HUDEP-2 (cell line): ENCODE results near the gene CASQ2.

Experiments
- DNase-seq, 76 experiments: peaks; one replicate each; lab custom pipeline; 2025; ENCODE audit not compliant: unreplicated experiment in 76 of 76; lab: John Stamatoyannopoulos, UW

CASQ2 gene

DNA sequence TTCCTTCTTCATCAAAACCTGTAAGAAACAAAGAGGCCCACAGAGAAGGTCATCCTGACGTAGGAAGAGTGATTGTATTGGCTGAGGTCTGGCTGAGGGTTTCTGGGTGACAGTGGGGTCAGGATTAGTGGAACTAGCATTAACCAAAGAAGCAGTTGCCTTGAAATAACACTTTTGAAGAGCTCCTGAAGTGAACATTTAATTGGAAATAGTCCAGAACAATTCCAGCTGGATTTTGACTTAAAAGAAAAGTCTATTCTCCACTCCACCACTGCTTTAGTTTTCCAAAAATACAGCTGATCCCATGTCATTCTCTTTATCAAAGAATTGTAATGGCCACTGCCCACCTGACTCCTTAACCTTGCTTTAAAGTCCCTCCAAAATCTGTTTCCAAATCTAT is 27.7 kb downstream of the CASQ2 start:
- no peak for DNase-seq

DNA sequence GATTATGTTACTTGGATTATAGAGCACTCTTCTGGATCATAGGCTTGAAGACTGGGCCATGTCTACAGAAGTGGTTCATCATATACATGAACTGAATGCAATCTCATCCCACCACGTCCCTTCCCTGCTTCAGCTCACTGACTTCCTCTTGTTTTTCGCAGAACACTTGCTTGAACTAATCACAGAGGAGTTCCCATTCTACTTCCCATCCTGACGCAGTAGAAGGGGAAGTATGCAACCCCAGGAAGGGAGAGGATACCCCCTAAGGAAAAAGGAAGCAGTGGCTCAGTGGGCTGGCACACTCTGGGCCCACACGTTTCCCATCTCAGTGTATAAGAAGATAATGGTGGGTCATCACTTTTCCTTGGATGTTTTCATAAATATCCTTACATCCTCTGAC is 36.2 kb downstream of the CASQ2 start:
- no peak for DNase-seq

DNA sequence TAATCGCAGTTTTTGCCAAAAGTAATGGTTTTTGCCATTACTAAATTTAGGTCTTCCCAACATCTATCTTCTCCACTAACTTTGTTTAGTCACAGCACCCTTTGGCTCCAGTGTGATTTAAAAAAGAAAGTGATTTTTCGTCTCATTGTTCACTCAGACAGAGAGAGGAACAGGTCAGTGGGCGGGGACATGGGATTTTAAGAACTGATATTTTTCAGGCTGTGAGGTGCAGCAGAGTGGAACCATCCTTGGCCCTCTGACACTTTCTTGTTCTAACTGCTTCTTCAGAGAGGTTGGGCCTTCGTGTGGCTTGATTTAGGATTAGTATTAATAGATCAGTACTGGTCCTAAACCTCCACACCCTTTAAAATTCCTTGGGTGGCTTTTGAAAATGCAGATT is 38.8 kb downstream of the CASQ2 start:
- no peak for DNase-seq

DNA sequence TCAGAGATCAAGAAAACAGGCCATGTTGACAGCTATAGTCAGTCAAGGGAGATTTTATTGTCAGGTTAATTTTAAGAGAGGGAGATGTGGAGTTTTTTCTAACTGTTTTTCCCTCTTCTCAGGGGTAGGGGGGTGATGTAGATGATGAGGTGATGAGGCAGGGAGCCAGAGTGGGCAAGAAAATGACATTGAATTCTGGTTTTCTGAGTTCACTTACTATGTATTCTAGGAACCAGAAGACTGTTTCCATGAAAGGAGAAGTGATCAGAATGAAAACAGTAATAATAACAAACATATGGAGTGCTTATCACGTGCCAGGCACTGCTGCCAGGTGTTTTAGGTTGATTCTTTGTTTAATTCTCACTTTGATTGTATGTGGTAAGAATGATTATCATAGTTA is 40.2 kb downstream of the CASQ2 start:
- no peak for DNase-seq

DNA sequence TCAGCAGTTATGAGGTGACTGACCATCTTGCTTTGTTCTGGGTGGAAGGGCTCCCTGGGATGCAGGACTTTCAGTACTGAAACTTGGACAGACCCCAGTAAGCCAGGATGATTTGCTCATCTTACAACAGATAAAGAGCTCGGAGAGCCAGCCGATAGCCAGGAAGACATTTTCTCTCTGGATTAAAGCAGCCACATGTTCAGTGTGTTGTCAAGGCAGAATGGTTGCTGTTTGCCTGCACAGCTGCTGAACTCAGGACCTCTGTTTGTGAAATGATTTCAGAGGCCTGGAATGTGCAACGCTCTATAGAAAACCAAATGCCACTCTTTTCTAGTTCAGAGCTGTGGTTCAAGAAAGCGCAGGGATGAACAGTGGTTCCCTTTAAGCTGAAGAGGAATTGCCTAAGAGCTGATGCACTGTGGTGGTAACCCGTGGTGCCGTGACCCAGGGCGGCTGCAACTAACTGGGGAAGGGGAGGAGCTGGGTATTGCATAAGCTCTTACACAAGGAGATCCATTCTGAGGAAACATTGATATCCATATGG is 40.7 kb downstream of the CASQ2 start:
- no peak for DNase-seq

DNA sequence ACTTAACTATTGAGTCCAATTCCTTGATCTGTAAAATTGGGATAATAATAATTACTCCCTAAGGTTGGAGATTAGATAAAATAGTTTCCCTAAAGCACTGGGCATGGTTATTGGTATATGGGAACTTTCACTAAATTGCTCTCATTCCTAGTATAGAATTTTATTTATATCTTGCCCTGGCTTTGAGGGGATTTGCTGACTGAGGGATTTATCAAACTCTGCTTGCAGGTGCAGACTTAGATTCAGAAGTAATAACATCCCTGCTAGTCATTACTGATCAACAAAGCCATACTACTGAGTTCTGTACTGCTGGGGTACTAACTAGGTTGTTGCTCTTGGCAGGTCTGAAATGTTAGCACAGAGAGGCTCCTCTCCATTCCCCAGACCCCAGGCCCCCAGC is 41.9 kb downstream of the CASQ2 start:
- DNase-seq, result no peak

DNA sequence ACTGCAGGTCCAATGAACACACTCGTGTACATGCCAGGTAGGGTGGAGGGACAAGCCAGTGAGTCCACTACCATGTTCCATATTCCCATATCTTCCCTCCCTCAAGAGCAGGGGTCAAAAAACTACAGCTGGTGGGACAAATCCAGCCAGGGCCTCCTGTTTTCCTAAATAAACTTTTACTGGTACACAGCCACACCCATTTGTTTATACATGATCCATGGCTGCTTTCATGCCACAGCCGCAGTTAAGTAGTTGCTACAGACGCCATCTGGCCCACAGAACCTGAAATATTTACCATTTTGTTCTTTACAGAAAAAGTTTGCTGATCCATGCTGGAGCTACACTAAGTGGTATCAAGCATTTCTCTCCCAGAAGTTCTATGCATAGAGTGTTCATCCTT is 42.4 kb downstream of the CASQ2 start:
- DNase-seq, result no peak

DNA sequence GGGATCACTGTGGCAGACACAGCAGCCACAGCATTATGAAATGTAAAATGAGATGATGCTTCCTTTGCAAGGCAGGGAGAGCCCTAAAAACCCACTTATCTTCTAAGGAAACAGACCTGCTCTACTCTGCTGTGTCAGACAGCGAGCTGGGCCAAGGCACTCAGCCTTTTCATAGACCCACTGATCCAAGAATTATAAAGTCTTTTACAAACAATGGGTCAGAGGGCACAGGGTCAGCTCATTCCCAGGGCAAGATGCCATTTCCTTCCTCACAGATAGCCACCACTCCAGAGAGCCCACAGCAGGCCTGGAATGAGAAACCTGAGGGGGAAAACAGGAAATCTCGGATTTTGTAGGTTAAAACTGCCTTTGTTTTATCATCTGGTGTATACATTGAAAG is 42.9 kb downstream of the CASQ2 start:
- no peak for DNase-seq

DNA sequence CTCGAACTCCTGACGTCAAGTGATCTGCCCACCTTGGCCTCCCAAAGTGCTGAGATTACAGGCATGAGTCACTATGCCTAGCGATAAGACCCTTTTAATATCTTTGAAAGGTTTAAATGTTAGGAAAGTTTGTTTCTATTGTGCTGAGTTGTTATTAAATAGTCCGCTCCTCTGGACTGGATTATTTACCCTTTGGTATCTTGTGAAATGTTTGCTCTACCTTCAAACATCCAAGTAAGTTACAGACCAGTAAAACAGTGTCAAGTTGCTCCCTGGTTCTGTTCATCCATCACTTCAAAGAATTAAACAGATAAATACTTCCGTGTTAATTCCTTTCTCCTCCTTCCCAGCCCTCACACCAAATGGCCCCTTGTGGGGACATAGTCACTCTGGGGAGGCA is 44.8 kb downstream of the CASQ2 start:
- no peak for DNase-seq

DNA sequence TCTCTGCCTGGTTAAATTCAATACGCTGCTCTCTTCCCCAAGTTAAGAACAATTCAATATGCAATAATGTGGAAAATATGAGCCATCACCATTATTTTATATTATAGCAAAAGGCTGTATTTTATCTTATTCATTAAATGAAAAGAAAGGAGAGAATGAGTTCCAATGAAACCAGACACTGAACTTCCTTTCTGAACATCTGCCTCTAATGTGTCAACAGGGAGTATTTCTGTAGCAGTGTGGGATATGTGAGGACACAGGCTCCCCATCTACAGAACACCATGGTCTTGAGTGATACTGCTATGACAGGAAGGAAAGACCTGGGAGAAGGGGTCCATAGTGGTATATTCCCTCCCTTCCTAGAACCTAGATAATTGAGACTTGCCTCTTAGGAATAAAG is 46.3 kb downstream of the CASQ2 start:
- DNase-seq, result no peak

DNA sequence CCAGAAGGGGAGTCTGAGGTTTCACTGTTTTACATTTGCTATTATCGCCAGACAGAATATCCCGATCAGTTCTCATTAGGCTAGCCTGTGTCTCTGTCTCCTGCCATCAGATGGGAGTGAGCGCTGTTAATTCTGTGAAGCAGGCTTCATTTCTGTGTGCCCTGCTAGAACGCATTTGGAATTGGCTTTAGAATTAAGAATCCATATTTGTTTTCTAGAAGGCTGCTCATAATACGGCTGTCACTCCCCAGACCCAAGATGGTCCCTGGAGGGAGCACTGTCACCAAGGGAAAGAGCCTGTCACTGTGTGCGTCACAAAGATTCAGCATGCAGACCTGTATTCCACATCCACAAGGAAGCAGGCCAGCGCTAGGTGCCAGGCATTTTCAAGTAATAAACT is 49.2 kb downstream of the CASQ2 start:
- DNase-seq, result no peak

DNA sequence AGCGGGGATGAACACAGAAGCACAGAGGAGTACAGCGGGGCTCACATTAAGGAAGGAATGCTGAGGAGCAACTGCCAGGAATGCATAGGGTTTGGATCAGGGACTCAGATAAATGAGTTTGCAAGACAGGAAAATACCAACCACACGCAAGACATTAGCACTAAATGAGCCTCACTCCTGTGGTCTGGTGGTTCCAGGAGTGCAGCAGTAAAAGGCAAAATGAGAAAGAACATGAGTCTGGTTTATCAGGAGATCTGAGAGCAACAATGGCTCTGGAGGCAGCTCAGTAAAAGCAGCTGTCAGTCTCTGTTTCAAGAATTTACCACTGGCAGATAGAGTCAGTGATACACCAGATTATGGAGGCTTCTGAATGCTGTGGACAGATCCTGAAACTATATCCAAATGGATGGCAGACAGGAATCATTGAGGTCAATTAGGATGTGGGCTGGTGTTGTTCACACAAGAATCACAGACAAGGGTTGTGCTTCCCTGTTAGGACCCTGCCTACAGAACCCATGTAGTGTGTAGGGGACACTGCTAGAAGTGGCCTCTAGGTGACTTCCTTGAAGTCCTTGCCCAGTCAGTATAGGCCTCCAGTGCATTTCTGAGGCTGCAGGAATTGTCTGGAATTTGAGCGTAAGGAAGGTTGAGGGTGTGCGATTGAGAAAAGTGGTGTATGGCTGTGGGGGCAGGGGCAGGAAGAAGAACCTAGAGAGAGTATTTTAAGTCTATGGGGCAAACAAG is 50.3 kb downstream of the CASQ2 start:
- DNase-seq, result no peak

DNA sequence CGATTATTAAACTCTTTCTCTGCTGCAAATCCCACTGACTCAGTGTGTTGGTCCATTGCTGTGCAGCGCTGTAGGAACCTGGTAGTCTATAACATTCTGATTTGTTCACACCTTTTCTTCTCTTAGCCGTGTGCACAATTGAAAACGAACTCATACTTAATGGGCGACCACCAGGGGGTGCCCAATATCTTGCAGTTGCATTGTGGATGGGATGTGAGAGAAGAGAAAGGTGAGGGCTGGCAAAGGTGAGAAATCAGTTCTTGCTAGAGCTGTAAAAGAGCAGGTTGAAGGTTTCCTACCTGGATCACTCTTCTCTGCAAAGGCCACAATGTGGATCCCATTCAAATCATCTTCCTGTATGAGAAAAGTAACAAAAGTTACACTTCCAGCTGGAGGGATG is 51.0 kb downstream of the CASQ2 start:
- peak in 3 of 76 experiments; percentile 1 to 5 (median 2) for DNase-seq

DNA sequence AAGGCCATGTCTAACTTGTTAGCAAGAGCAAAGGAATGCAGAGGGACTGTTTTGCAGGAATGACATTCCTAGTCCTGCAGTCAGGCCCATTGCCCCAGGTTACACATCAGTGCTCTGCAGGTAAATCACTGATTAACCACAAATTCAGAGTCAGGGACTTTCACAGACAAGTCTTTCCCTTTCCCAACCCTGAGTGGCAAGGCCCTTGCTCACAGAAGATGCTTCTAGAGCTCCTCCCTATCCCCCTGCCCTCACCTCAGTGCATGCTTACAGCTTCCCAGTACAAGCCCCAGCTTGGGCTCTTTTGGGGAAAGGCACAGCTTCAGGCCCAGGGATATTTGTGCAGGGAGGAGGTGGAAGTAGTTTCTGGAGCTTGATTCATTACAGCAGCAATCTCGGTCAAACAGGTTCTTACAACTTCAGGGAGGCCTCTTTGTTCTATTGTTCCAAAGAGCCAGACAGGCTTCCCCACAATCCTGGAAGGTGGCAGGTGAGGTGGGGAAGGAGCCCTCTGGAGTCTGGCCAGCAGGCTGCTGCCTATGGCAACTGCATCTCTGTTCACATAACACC is 53.9 kb downstream of the CASQ2 start:
- DNase-seq, result no peak

DNA sequence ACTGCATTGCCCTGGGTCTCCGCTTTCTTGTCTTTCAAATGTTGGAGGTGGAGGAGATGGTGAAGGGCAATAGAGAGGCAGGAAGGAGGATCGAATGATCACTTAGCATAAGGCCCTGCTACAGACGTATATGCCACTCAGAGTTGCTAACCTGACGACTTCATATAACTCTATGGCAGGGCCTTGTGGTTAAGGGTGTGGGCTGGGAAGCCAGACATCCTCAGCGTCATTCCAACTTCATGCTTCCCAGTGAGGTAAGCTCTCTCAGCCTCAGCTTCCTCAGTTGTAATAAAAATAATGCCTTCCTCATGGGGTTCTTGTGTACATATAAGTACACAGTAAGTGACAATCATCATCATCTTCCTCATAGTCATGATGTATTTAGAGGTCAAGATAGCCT is 54.6 kb downstream of the CASQ2 start:
- DNase-seq, result no peak

DNA sequence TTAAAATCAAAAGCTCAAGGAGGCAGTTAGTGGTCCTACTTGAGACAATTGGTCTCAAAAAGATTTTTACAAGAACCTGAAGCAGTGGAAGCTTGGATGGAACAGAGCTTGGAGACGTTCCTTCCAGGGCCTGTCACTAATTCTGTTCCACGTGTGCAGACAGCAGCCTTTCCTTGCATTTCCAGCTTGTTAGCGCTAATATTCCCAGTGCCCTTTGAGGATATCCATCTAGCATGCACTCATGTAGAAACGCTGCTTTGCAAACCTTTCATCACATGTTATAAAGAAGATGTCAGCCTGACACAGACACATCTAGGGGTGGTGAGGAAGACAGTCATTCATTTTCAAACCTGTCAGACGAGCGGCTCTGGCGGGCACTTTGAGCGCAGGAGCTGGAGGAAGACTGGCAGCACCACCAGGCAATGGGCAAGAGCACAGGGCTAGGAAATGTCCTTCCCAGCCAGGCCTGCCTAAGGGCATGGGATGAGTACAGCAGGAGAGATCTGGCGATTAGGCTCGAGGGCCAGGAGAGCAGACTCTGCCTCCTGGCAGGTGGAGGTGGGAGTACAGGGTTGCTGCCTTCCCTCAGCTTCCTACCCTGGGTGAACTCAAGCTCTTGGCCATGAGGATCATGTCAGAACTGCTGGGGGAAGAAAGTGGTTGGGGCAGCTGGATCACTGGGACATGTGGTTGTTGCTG is 55.5 kb downstream of the CASQ2 start:
- no peak for DNase-seq

DNA sequence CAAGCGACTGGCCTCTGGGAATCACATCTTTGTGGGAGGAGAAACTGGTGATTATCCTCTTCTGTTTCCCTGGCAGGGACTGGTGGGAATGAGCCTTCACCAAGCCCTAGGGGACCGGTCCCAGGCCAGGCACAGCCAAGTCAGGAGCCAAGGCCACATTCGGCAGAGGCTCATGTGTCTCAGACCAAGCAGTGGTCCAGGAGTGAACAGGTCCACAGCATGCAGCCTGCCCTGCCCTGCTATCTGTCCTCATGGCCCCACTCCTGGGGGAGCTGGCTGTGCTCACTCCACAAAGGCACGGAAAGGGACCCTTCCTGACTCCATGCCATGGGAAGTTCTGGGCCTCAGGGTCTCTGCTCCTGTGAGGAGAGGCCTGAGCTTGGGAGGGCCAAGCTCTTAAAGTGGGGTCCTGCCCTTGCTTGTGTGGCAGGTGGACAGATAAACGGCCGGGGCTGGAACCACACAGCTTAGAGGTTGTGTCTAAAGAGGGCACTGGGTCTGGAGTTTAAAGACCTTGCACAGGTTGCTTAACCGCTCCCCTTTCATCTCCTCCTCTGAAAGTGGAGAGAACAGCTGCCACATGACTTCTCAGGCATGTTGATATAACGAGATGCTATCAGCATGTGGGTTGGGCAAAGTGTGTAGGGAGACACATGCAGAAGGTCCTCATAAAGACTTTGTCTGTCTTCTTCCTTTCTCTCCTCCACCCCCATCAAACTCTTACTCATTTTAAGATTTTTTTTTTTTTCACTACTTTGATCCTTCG is 57.5 kb downstream of the CASQ2 start:
- DNase-seq, result peak in 3 of 76 experiments; percentile 1 to 2 (median 1)

DNA sequence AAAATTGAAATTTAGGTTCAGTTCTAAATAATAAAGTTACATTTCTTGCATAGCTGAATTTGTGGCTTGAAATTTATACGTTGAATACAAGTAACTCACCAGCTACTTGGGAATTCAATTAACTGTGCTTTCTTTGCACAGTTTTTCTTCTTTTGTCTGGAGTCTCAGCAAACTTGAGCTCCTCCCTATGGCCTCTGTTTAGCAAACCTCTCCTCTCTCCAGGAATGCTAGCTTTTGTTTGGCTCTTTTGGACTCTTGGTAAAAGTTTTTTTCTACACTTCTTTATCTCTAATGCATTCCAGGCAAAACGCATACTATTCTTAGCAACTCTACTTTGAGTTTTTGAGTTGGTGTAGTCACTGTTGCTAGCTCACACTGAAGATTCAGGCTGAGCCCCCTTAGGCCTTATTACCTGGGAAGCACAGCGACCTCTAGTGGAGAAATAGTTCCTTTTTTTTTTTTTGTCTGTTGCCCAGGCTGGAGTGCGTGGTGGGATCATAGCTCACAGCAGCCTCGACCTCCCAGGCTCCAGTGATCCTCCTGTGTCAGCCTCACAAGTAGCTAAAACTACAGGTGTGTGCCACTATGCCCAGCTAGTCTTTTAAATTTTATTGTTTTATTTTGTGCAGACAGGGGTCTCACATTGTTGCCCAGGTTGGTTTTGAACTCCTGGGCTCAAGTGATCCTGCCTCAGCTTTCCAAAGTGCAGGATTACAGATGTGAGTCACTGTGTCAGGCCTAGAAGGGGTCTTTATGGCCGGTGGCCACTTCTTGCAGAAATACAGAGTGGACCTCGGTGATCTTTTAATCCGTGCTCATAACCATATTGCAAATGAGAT is 61.7 kb downstream of the CASQ2 start:
- DNase-seq, result peak in 21 of 76 experiments; percentile 1 to 46 (median 14)

DNA sequence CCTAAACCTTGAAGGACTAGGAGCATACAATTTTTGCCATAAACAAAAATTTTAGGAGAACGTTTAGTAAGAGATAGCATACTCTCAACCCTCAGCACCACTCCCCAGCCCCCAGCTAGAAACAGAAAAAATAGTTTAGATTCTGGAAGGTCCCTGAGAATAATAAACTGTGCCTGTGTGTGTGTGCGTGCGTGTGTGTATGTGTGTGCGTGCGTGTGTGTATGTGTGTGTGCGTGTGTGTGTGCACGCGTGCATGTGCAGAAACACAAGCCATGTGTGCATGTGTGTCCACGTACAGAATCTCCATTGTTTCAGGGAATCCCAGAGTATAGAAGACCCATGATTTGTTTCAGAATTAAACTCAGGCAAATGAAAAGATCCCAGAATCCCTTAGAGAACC is 62.6 kb downstream of the CASQ2 start:
- DNase-seq, result no peak
